Skin of body (tissue), 2 donors: ENCODE data around the gene UBE2K. TPM values are rescaled to one million over a fixed set of nuclear protein-coding genes. Genes with fewer than 3 reads are reported as not detected.
"Not testable (repeated sequence)": the region's sequence is repeated elsewhere in the genome, so short reads cannot be mapped to it uniquely, and the experiment has no call there.

ENCODE experiments used
- DNase-seq: peaks from one replicate; lab custom pipeline; 2025; lab: John Stamatoyannopoulos, UW
- total RNA-seq: library from RNA; depleted of rRNA; stranded (reverse); fragments of >200 nt; gene quantifications from one replicate; pipeline ENCODE4 v1.2.3, GENCODE V29; 2014

Gene UBE2K
- 30.5 TPM for total RNA-seq

GRCh38 chr4:39697740-39698423 lies at the start of gene UBE2K:
Gene UBE2K, plus strand, starts transcription at chr4:39698136. Its CDS starts 192 bp downstream, at chr4:39698328.
- DNase-seq, result peak; percentile 57

- no peak for DNase-seq
Measured at GRCh38 chr4:39648213-39648612, 49.7 kb upstream of the UBE2K start.

GRCh38 chr4:39648827-39649558 lies 48.9 kb upstream of the UBE2K start:
- no peak for DNase-seq

- no peak for DNase-seq
Measured at GRCh38 chr4:39649639-39650265, 48.2 kb upstream of the UBE2K start.

GRCh38 chr4:39651586-39651985 lies 46.4 kb upstream of the UBE2K start:
- DNase-seq, result not testable (repeated sequence)

- DNase-seq, result no peak
Measured at GRCh38 chr4:39655211-39655610, 42.7 kb upstream of the UBE2K start.

- DNase-seq, result no peak
Measured at GRCh38 chr4:39655876-39656275, 42.1 kb upstream of the UBE2K start.

- DNase-seq, result not testable (repeated sequence)
Measured at GRCh38 chr4:39656638-39657037, 41.3 kb upstream of the UBE2K start.

GRCh38 chr4:39657465-39657864 lies 40.5 kb upstream of the UBE2K start:
- no peak for DNase-seq

GRCh38 chr4:39658756-39659155 lies 39.2 kb upstream of the UBE2K start:
- no peak for DNase-seq

- no peak for DNase-seq
Measured at GRCh38 chr4:39660045-39660444, 37.9 kb upstream of the UBE2K start.

- no peak for DNase-seq
Measured at GRCh38 chr4:39660757-39661156, 37.2 kb upstream of the UBE2K start.

- DNase-seq, result no peak
Measured at GRCh38 chr4:39662683-39663082, 35.3 kb upstream of the UBE2K start.

- DNase-seq, result no peak
Measured at GRCh38 chr4:39664828-39665731, 32.9 kb upstream of the UBE2K start.

GRCh38 chr4:39667706-39668105 lies 30.2 kb upstream of the UBE2K start:
- no peak for DNase-seq

GRCh38 chr4:39668887-39669286 lies 29.0 kb upstream of the UBE2K start:
- DNase-seq, result no peak

- DNase-seq, result not testable (repeated sequence)
Measured at GRCh38 chr4:39670296-39670695, 27.6 kb upstream of the UBE2K start.

GRCh38 chr4:39675681-39676080 lies 22.3 kb upstream of the UBE2K start:
- DNase-seq, result not testable (repeated sequence)

- not testable (repeated sequence) for DNase-seq
Measured at GRCh38 chr4:39681003-39681402, 16.9 kb upstream of the UBE2K start.

- no peak for DNase-seq
Measured at GRCh38 chr4:39682138-39682537, 15.8 kb upstream of the UBE2K start.

- no peak for DNase-seq
Measured at GRCh38 chr4:39685990-39686389, 11.9 kb upstream of the UBE2K start.
